Endothelial cell of umbilical vein (primary cell): ENCODE data around the gene MEI4. TPM values are rescaled to one million over a fixed set of nuclear protein-coding genes. Genes with fewer than 3 reads are reported as not detected.

Experiments used
- BruUV-seq: library from RNA; stranded (reverse); fragments of 400-500 nt; replicated peaks from 2 replicates; lab custom pipeline; 2021; lab: Mats Ljungman, UMichigan
- CTCF ChIA-PET: fragments of 300-600, 350-600 bp; sonication (Branson Sonifier 250); formaldehyde crosslinking; loops from one replicate; lab custom pipeline; 2021; ENCODE audit warnings: antibody characterized with exemption, inconsistent platforms; lab: Charles Lee
- POLR2A ChIA-PET: fragments of 300-600, 350-600 bp; sonication (Branson Sonifier 250); formaldehyde crosslinking; loops from one replicate; lab custom pipeline; 2021; ENCODE audit warnings: antibody characterized with exemption, inconsistent platforms; lab: Charles Lee
- DNase-seq: peaks from one replicate; pipeline ENCODE4 v3.0.0-alpha.2; 2011; ENCODE audit warnings: low read depth, low spot score
- FAIRE-seq: peaks from 2 replicates; lab custom pipeline; 2011; peaks lifted over from hg19 to GRCh38; lab: Jason Lieb, UNC
- H2AFZ ChIP-seq: 2 replicates; pipeline ENCODE4 v1.6.0; 2012; ENCODE audit warnings: low read depth, low read length, control low read depth, inconsistent platforms
- H3K27ac ChIP-seq: 2 replicates; pipeline ENCODE4 v1.5.1; 2011; ENCODE audit warnings: low read depth, mild to moderate bottlenecking, control low read depth, low read length, moderate library complexity; ENCODE audit not compliant: insufficient read depth
- H3K27me3 ChIP-seq, 2 experiments: 2 replicates each; pipeline versions ENCODE4 v1.6.0 to v1.6.1; 2011; ENCODE audit warnings: low read length in 2 of 2, mixed read lengths in 1 of 2; ENCODE audit not compliant: control insufficient read depth in 2 of 2, insufficient read depth in 2 of 2
- H3K36me3 ChIP-seq, 2 experiments: 2 replicates in 1 of 2; 3 replicates in 1 of 2; pipeline ENCODE4 v1.5.1; 2011; ENCODE audit warnings: low read length in 2 of 2, mild to moderate bottlenecking in 1 of 2, moderate library complexity in 1 of 2; ENCODE audit not compliant: control insufficient read depth in 2 of 2, insufficient read depth in 2 of 2; ENCODE audit errors: extremely low read depth in 1 of 2
- H3K4me1 ChIP-seq: 3 replicates; pipeline ENCODE4 v1.5.1; 2011; ENCODE audit warnings: mild to moderate bottlenecking, low read length; ENCODE audit not compliant: control insufficient read depth, insufficient read depth; ENCODE audit errors: extremely low read depth
- H3K4me2 ChIP-seq: 2 replicates; pipeline ENCODE4 v1.6.1; 2011; ENCODE audit warnings: low read length, control low read depth, mixed read lengths; ENCODE audit not compliant: insufficient read depth
- H3K4me3 ChIP-seq, 3 experiments: fragments of 200-600 bp in 1 of 3; sonication (generic), shearing (Covaris generic) in 1 of 3; replicated peaks in 1 of 3; 2 replicates each; pipeline ENCODE4 v1.5.1; 2011 to 2016; ENCODE audit warnings: control low read depth in 3 of 3, low read length in 3 of 3, mild to moderate bottlenecking in 2 of 3, inconsistent platforms in 1 of 3, low read depth in 1 of 3, moderate library complexity in 1 of 3; ENCODE audit not compliant: insufficient read depth in 1 of 3
- H3K79me2 ChIP-seq: 2 replicates; pipeline ENCODE4 v1.6.0; 2012; ENCODE audit warnings: low read length, inconsistent platforms; ENCODE audit not compliant: control insufficient read depth, insufficient read depth
- H3K9ac ChIP-seq: replicated peaks from 2 replicates; pipeline ENCODE3; 2011; ENCODE audit warnings: low read length, control low read depth; ENCODE audit not compliant: insufficient read depth; ENCODE audit errors: extremely low read depth
- H3K9me1 ChIP-seq: replicated peaks from 3 replicates; pipeline ENCODE4 v1.6.0; 2011; ENCODE audit warnings: mild to moderate bottlenecking, low read length; ENCODE audit not compliant: control insufficient read depth, insufficient read depth; ENCODE audit errors: extremely low read depth
- H3K9me3 ChIP-seq: replicated peaks from 2 replicates; pipeline ENCODE4 v1.5.1; 2012; ENCODE audit warnings: low read length, inconsistent platforms; ENCODE audit not compliant: control insufficient read depth, insufficient read depth
- H4K20me1 ChIP-seq: replicated peaks from 2 replicates; pipeline ENCODE3; 2011; ENCODE audit warnings: mild to moderate bottlenecking, low read length; ENCODE audit not compliant: control insufficient read depth, insufficient read depth; ENCODE audit errors: extremely low read depth
- EZH2 ChIP-seq: IDR thresholded peaks from 2 replicates; pipeline ENCODE4 v1.6.1; 2012; ENCODE audit warnings: borderline replicate concordance, low read depth, mild to moderate bottlenecking, moderate library complexity, low read length, inconsistent platforms; ENCODE audit not compliant: severe bottlenecking
- FOS ChIP-seq: IDR thresholded peaks from 2 replicates; pipeline ENCODE4 v1.6.1; 2011; ENCODE audit warnings: mild to moderate bottlenecking, low read length, moderate library complexity, borderline replicate concordance; ENCODE audit not compliant: insufficient read depth
- GATA2 ChIP-seq: IDR thresholded peaks from 2 replicates; pipeline ENCODE4 v1.7.0; 2011; ENCODE audit warnings: low read depth, mild to moderate bottlenecking, moderate library complexity, mixed read lengths, low read length; ENCODE audit not compliant: insufficient read length, insufficient read depth
- MYC ChIP-seq: IDR thresholded peaks from one replicate; pipeline ENCODE4 v1.6.1; 2011; ENCODE audit warnings: mild to moderate bottlenecking, low read depth, low read length
- dilution Hi-C: fragments of 300-500 bp; cut with MboI; formaldehyde crosslinking; loops from one replicate; pipeline ENCODE4 v1.15.0; 2019; ENCODE audit warnings: low sequenced_read_pairs; ENCODE audit not compliant: extremely low pct_ligation_motif_present
- intact Hi-C: fragments of 100-400 bp; cut with micrococcal nuclease; formaldehyde crosslinking; loops from one replicate; pipeline ENCODE4 v1.10.0; 2022
- polyA plus RNA-seq, 4 experiments: library from polyadenylated mRNA; depleted of rRNA in 3 of 4; stranded (reverse) in 3 of 4; unstranded in 1 of 4; fragments of >200 nt; gene quantifications; 2 replicates each; pipeline versions ENCODE4 v1.2.1 to v1.2.3, GENCODE V29; 2011 to 2012; ENCODE audit warnings: missing spikeins in 1 of 4
- total RNA-seq: library from RNA; stranded (reverse); gene quantifications from 2 replicates; pipeline ENCODE4 v1.2.3, GENCODE V29; 2021
- TF ChIP-seq, protein P1 (sequence below), 2 donors: IDR thresholded peaks; 1 replicate in 1 of 2; 2 replicates in 1 of 2; pipeline ENCODE4 v1.5.1; 2011; ENCODE audit warnings: low read length in 2 of 2, mild to moderate bottlenecking in 2 of 2, moderate library complexity in 2 of 2, control low read depth in 1 of 2, inconsistent platforms in 1 of 2, low read depth in 1 of 2; ENCODE audit not compliant: insufficient read depth in 1 of 2; ENCODE audit errors: extremely low read depth in 1 of 2
- TF ChIP-seq, protein P2 (sequence below): IDR thresholded peaks from 2 replicates; pipeline ENCODE4 v1.6.1; 2011; ENCODE audit not compliant: insufficient read depth, insufficient read length

Gene MEI4
- total and polyA plus RNA-seq, 2 donors (not counting 3 experiments of a cell fraction or from before 2014, with no cell fraction given) = not detected

DNA sequence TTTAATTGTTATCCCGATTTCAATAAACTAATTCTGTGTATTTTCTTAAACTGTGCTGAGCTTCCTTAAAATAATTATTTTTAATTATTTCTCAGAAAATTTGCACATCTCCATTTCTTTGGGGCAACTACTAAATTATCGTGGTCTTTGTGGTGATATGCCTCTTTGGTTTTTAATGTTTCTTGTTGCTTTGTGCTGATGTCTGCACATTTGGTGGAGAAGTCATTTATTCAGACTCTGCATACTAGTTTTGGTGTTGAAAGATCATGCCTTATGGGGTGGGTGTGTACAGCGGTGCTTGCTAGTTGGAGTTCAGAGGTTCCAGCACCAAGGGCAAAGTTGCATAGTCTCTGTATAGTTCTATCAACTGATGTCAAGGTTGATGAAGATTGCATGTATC, 253.2 kb downstream of the MEI4 start:
- no peak overlapping the region for H2AFZ ChIP-seq
- no peaks in the 10 kb centered on the region for H3K9me1 ChIP-seq
- H3K4me1 ChIP-seq = no peaks in the 10 kb centered on the region
- intact Hi-C loops (no loop called here), dilution Hi-C loops (no loop called here)
- no peaks in the 10 kb centered on the region for H3K9me3 ChIP-seq
- CTCF ChIA-PET = no interaction called here
- no peak for DNase-seq
- H3K36me3 ChIP-seq = no peaks in the 10 kb centered on the region
- H3K79me2 ChIP-seq = no peaks in the 10 kb centered on the region
- no TSS peak for BruUV-seq
- H3K27ac ChIP-seq = no peak overlapping the region
- H4K20me1 ChIP-seq = no peaks in the 10 kb centered on the region
- POLR2A ChIA-PET = no interaction called here
- H3K9ac ChIP-seq = no peak overlapping the region
- no peak for FAIRE-seq
- no peak overlapping the region for H3K4me3 ChIP-seq
- H3K4me2 ChIP-seq = no peak overlapping the region
- TF ChIP-seq FOS (no peak), MYC (no peak), EZH2 (no peak), GATA2 (no peak)
- TF ChIP-seq, protein P1, sequence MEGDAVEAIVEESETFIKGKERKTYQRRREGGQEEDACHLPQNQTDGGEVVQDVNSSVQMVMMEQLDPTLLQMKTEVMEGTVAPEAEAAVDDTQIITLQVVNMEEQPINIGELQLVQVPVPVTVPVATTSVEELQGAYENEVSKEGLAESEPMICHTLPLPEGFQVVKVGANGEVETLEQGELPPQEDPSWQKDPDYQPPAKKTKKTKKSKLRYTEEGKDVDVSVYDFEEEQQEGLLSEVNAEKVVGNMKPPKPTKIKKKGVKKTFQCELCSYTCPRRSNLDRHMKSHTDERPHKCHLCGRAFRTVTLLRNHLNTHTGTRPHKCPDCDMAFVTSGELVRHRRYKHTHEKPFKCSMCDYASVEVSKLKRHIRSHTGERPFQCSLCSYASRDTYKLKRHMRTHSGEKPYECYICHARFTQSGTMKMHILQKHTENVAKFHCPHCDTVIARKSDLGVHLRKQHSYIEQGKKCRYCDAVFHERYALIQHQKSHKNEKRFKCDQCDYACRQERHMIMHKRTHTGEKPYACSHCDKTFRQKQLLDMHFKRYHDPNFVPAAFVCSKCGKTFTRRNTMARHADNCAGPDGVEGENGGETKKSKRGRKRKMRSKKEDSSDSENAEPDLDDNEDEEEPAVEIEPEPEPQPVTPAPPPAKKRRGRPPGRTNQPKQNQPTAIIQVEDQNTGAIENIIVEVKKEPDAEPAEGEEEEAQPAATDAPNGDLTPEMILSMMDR (IDR thresholded peaks at IDR 0.05; ENCODE audit: extremely low read depth in 1 of 2, insufficient read depth in 1 of 2, low read depth in 1 of 2, low read length in 2 of 2) = no peak
- TF ChIP-seq, protein P2, sequence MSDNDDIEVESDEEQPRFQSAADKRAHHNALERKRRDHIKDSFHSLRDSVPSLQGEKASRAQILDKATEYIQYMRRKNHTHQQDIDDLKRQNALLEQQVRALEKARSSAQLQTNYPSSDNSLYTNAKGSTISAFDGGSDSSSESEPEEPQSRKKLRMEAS = no peak
- no peaks in the 10 kb centered on the region for H3K27me3 ChIP-seq
